GM12892 (cell line): ENCODE measurements around the gene MYBPC2.

ENCODE experiments used
- POLR2A ChIP-seq: IDR thresholded peaks from 2 replicates; pipeline ENCODE4 v1.6.1; 2011; ENCODE audit warnings: low read depth, low read length, control low read depth
- POLR2AphosphoS5 ChIP-seq: IDR thresholded peaks from 2 replicates; pipeline ENCODE4 v1.6.1; 2011; ENCODE audit warnings: low read depth, low read length, control low read depth
- TAF1 ChIP-seq: IDR thresholded peaks from 2 replicates; pipeline ENCODE4 v1.6.1; 2011; ENCODE audit warnings: low read depth, mild to moderate bottlenecking, control low read depth, low read length, borderline replicate concordance

DNA sequence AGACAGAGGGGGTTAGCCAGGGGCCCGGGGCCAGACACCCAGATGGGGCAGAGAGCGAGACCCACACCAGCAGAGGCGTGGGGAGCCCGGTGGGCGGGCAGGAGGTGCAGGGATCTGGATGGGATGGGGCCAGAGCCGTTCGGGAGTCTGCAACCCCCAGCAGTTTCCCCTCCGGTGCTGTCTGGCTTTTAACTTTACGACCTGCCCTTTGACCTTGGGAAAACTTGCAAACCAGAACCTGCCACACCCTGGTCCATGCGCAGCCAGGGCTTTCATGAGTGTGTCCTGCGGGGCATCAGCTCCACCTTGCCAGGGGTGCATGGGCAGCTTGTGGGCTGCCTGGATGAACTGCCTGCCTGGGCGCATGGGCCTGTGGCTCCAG, 68.5 kb downstream of the MYBPC2 start:
- TF ChIP-seq POLR2A (no peak), POLR2AphosphoS5 (no peak), TAF1 (no peak)
